Activated CD8-positive, alpha-beta T cell treated with anti-CD3 and anti-CD28 coated beads, Interleukin-2, amount 10 ng/mL, durations not matched to agents 7 days and 5 days (primary cell): ENCODE results near the gene FAM72B. TPM values are rescaled to one million over a fixed set of nuclear protein-coding genes. Genes with fewer than 3 reads are reported as not detected.
"Not testable (repeated sequence)": the region's sequence is repeated elsewhere in the genome, so short reads cannot be mapped to it uniquely, and the experiment has no call there.

ENCODE experiments used
- ATAC-seq: fragments of 150-1000 bp; cut with Tn5 transposase; one replicate; pipeline ENCODE4 v1.10.0; 2021; ENCODE audit warnings: moderate library complexity
- CTCF ChIA-PET: fragments of 350-600 bp; sonication (Branson Sonifier 250); formaldehyde crosslinking; loops from one replicate; lab custom pipeline; 2021; ENCODE audit warnings: antibody characterized with exemption; lab: Charles Lee
- POLR2A ChIA-PET: fragments of 350-600 bp; sonication (Branson Sonifier 250); formaldehyde crosslinking; loops from one replicate; lab custom pipeline; 2021; ENCODE audit warnings: antibody characterized with exemption; lab: Charles Lee
- DNase-seq: peaks from one replicate; pipeline ENCODE4 v3.0.0-alpha.2; 2020
- H3K27ac Mint-ChIP-seq: one replicate; pipeline ENCODE4 v1.8.0; 2021; ENCODE audit warnings: mild to moderate bottlenecking, mixed read lengths
- H3K27me3 Mint-ChIP-seq: one replicate; pipeline ENCODE4 v1.8.0; 2021; ENCODE audit warnings: low read depth, mixed read lengths
- H3K36me3 Mint-ChIP-seq: one replicate; pipeline ENCODE4 v1.8.0; 2021; ENCODE audit warnings: low read depth, mixed read lengths
- H3K4me1 Mint-ChIP-seq: one replicate; pipeline ENCODE4 v1.8.0; 2021; ENCODE audit warnings: low read depth, mixed read lengths
- H3K4me3 Mint-ChIP-seq: one replicate; pipeline ENCODE4 v1.8.0; 2021; ENCODE audit warnings: mild to moderate bottlenecking, mixed read lengths
- H3K9me3 Mint-ChIP-seq: one replicate; pipeline ENCODE4 v1.8.0; 2022; ENCODE audit warnings: mixed read lengths; ENCODE audit not compliant: insufficient read depth
- total RNA-seq, 2 experiments: library from RNA; stranded (reverse); gene quantifications; one replicate each; pipeline ENCODE4 v1.2.3, GENCODE V29; 2021

Gene FAM72B
- total RNA-seq, 2 experiments from 2014 or later: 28.7 to 30.8 TPM

DNA sequence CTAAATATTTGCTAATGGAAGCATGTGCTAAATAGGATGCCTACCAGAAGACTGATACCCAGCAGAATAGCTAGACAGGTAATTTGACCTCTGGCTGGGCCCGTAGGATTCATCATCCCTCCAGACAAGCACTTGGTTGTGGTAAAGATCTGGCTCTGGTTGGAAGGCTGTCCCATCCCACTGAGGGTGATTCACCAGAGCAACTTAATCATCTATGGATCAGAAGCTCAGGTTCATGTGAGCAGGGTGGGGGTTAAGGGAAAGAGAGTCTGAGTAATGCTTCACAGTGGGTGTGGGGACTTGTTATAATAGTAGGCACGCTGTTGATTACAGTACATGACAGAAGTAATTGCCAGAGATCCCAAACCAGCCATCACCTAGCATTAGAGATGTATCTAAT is 26.5 kb downstream of the FAM72B start:
- H3K4me1 Mint-ChIP-seq, H3K27me3 Mint-ChIP-seq, H3K27ac Mint-ChIP-seq, ATAC-seq, H3K4me3 Mint-ChIP-seq, POLR2A ChIA-PET, DNase-seq, H3K9me3 Mint-ChIP-seq, H3K36me3 Mint-ChIP-seq, CTCF ChIA-PET: not testable (repeated sequence)

DNA sequence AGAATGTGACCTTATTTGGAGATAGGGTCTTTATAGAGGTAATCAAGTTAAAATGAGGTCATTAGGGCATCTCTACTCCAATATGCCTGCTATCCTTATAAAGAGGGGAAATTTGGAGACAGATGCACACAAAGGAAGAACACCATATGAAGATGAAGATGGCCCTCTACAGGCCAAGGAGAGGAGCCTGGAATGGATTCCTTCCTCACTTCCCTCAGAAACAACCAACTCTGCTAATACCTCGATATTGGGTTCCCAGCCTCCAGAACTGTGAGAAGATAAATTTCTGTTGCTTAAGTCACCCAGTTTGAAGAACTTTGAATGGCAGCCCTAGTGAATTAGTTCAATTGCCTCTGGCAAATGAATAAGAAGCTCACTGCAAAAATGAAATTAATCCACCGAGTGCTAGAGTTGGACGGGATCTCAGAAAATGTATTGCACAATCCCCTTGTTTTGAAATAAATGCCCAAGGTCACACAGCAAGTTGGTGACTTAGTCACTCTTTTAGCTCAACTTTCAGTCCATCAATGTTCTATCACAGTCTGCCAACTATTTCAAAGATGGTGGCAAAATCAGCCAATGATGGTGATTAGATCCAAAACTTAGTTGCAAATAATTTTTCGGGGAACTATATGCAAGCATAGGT is 27.1 kb downstream of the FAM72B start:
- H3K36me3 Mint-ChIP-seq, ATAC-seq, CTCF ChIA-PET: not testable (repeated sequence)

DNA sequence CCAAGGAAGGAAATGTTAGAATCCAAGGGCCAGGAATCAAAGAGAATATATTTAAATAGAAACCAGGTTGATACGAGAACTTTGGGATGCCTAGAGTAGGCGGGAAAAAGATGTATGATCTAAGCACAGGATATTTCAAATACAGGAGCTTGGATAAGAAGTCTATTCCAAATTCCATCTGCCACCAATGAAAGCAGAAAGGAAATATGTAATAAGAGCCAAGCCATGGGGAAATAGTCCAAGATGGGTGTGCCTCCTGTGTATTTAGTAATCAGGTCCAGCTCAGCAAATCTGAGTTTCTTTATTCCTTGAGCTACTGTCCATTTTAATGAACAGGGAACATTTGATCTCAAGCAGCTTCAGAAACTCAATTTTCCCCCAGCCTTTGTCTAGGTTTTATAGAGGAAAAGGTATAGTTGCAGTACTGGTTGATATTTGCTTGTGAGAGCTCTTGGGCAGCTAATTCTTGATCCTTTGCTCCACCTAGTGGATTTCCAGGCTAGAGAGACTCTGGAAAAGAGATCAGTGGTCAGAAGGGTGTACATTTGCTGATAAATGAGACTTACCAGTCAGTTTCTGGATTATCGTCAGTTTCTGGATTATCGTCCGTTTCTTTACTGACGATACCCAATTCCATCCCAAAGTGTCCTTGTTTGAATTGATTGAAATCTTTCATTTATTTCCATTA is 28.3 kb downstream of the FAM72B start:
- ATAC-seq, DNase-seq, H3K9me3 Mint-ChIP-seq, H3K36me3 Mint-ChIP-seq, H3K4me1 Mint-ChIP-seq, H3K27ac Mint-ChIP-seq, H3K27me3 Mint-ChIP-seq, POLR2A ChIA-PET, H3K4me3 Mint-ChIP-seq, CTCF ChIA-PET: not testable (repeated sequence)

More for the DNA sequence above, 27.1 kb downstream of the FAM72B start:
- H3K4me3 Mint-ChIP-seq, H3K4me1 Mint-ChIP-seq, H3K27ac Mint-ChIP-seq, POLR2A ChIA-PET, DNase-seq, H3K27me3 Mint-ChIP-seq, H3K9me3 Mint-ChIP-seq: not testable (repeated sequence)

DNA sequence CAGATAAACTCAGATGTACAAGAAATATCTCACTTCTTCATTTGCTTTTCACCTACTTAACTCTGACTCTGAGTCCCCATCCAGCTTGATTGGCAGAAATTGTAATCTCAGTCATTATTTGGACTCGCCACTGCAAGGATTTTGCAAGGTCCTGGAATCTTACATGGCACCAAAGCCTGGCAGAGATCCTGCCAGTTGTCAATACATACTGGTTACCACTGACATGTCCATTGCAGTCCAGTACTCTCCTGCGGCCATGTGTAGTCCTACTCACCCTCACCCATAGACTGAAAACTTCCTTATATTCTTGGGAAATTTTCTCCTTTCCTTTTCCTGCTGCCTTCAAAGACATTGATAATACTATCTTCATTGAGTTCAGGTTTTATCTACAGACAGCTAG is 29.3 kb downstream of the FAM72B start:
- H3K4me3 Mint-ChIP-seq, H3K4me1 Mint-ChIP-seq, ATAC-seq, H3K27ac Mint-ChIP-seq, POLR2A ChIA-PET, H3K36me3 Mint-ChIP-seq, H3K9me3 Mint-ChIP-seq, H3K27me3 Mint-ChIP-seq, DNase-seq, CTCF ChIA-PET: not testable (repeated sequence)

DNA sequence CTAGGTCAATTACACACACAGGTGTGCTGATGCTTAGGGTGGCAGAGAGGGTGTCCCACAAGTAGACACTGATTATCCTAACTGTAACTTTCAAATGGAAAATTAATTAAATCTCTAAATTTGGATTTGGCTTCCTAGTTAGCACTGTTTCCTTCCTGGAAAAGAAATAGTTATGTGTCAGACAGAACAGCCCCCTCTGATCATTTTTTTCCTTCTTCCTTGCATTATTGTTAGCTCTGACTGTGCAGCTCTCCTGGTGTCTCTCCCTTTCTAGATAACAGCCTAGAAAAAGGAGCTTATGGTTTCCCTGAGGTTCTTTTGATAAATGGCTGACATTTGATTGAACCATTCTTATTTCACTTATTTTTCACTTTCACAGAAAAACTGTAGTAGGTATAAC is 31.4 kb downstream of the FAM72B start:
- H3K36me3 Mint-ChIP-seq, H3K27me3 Mint-ChIP-seq, H3K9me3 Mint-ChIP-seq, POLR2A ChIA-PET, CTCF ChIA-PET, DNase-seq, ATAC-seq, H3K4me3 Mint-ChIP-seq, H3K27ac Mint-ChIP-seq, H3K4me1 Mint-ChIP-seq: not testable (repeated sequence)

DNA sequence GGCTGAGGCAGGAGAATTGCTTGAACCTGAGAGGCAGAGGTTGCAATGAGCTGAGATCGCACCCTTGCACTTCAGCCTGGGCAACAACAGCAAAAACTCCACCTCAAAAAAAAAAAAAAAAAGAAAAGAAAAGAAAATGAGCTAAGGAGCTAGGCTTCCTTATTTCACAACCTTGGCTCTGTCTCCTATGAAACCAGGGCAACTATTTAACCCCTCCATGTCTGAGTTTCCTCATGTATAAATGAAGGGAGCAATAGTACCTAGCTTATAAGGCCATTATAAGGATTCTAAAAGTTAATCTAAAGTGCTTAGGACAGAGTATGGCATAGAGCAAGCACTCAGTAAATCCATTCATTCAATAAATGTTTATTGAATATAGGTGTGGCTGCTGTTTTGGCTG is 32.8 kb downstream of the FAM72B start:
- ATAC-seq, CTCF ChIA-PET, H3K4me1 Mint-ChIP-seq, H3K4me3 Mint-ChIP-seq, POLR2A ChIA-PET, DNase-seq, H3K9me3 Mint-ChIP-seq, H3K27ac Mint-ChIP-seq, H3K27me3 Mint-ChIP-seq, H3K36me3 Mint-ChIP-seq: not testable (repeated sequence)

DNA sequence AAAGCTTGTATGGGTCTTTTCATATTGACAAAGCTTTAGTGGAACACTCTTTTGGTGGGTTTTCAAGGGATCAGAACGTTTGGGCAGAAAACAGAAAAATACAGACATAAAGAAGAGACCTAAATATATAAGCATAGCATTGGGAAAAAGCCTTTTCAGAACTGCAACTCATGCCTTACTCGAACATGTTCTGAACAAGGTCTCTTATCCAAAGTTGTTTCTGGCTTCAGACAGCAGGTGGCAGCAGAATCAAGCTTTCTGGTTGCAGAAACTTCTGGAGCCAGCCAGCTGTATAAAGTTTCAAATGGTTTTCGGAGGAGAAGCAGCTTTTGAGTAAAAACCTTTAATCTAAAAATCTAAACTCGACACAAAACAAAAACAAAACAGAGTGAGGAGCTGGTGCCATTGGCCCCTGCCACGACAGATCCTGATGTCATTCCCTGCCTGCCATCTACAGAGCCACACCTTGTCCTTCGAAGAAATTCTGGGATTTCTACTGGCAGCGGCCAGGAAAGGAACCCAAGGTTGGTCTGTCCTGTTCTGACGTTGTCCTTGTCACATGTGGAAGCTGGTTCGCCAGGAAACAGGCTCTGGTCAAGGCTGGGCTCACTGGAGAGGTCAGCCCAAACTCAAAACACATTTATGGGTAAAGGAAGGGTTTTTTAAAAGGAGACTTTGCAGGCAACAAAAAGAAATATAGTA is 35.5 kb downstream of the FAM72B start:
- H3K36me3 Mint-ChIP-seq, CTCF ChIA-PET, DNase-seq, H3K4me3 Mint-ChIP-seq, H3K27ac Mint-ChIP-seq, POLR2A ChIA-PET, H3K27me3 Mint-ChIP-seq, ATAC-seq, H3K9me3 Mint-ChIP-seq, H3K4me1 Mint-ChIP-seq: not testable (repeated sequence)

DNA sequence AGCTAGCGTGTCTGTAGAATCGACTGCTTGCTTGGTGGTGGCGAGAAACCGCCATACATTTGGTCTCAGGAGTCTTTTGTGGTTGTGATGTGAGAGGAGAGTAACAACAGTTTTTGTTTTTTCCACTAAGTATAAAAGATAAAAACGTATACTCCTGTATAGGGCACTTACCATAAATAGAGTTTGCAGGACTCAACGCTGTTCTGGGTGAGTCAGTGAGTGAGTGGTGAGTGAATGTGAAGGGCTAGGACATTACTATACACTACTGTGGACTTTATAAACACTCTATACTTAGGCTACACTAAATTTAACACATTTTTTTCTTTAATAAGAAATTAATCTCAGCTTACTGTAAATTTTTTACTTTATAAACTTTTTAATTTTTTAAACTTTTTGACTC is 43.7 kb downstream of the FAM72B start:
- CTCF ChIA-PET, H3K27ac Mint-ChIP-seq, POLR2A ChIA-PET, H3K27me3 Mint-ChIP-seq, DNase-seq, H3K36me3 Mint-ChIP-seq, H3K4me1 Mint-ChIP-seq, H3K9me3 Mint-ChIP-seq, ATAC-seq, H3K4me3 Mint-ChIP-seq: not testable (repeated sequence)

DNA sequence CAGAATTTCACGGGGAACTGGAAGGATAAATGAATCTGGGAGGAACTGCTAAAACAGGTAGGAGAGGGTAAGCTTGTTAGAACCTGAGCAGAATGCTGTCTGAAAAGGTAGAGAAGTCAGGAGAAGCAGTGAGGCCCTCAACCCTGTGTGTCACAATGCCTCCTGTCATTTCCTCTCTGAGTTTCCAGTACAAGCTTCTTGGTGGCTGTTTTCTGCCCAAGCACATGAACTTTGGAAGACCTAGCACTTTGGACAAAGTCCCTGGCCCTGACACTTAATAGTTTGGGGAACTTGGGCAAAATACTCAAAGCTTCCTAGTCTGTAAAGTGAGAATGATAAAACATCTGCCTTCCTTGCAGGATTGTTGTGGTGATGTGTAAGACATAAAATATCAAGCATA is 52.6 kb downstream of the FAM72B start:
- CTCF ChIA-PET, POLR2A ChIA-PET, H3K27me3 Mint-ChIP-seq, H3K4me1 Mint-ChIP-seq, H3K27ac Mint-ChIP-seq, H3K4me3 Mint-ChIP-seq, H3K36me3 Mint-ChIP-seq, H3K9me3 Mint-ChIP-seq, DNase-seq, ATAC-seq: not testable (repeated sequence)

DNA sequence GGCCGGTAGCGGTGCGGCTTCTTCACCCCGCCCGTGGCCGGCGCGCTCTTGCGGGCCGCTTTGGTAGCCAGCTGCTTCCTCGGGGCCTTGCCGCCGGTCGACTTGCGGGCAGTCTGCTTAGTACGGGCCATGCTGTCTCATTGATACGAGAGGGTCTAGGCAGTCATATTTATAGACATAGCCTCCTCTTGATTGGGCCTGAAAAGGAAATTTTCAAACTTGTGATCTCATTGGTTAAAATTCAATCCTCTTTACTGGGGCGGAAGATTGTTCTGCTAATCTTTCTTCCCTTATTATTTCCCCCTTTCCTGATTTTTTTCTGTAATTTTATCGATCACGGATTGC is 65.7 kb downstream of the FAM72B start:
- H3K9me3 Mint-ChIP-seq, H3K4me1 Mint-ChIP-seq, POLR2A ChIA-PET, CTCF ChIA-PET, H3K36me3 Mint-ChIP-seq, H3K4me3 Mint-ChIP-seq, ATAC-seq, H3K27ac Mint-ChIP-seq, H3K27me3 Mint-ChIP-seq, DNase-seq: not testable (repeated sequence)
